Stimulated activated CD4-positive, alpha-beta T cell treated with anti-CD3 and anti-CD28 coated beads, Interleukin-2, amount 100 ng/mL, for 48 hours (primary cell): ENCODE results near the gene NIFK.
"Not testable (repeated sequence)": the region's sequence is repeated elsewhere in the genome, so short reads cannot be mapped to it uniquely, and the experiment has no call there.

Source experiments
- DNase-seq, 2 donors: peaks; one replicate each; pipeline ENCODE4 v3.0.0-alpha.2; 2020

Gene NIFK

GRCh38 chr2:121731366-121731765 lies 5.3 kb downstream of the NIFK start:
- no peak for DNase-seq

GRCh38 chr2:121727950-121728349 lies 8.7 kb downstream of the NIFK start:
- DNase-seq, result no peak

- DNase-seq, result no peak
Observed at GRCh38 chr2:121727332-121727731, 9.3 kb downstream of the NIFK start.

- DNase-seq, result no peak
Observed at GRCh38 chr2:121723316-121723715, 13.4 kb downstream of the NIFK start.

- DNase-seq, result no peak
Observed at GRCh38 chr2:121722479-121722878, 14.2 kb downstream of the NIFK start.

GRCh38 chr2:121721926-121722325 lies 14.7 kb downstream of the NIFK start:
- no peak for DNase-seq

GRCh38 chr2:121717529-121717928 lies 19.1 kb downstream of the NIFK start:
- DNase-seq, result no peak

GRCh38 chr2:121716126-121716525 lies 20.5 kb downstream of the NIFK start:
- no peak for DNase-seq

GRCh38 chr2:121711481-121711880 lies 25.2 kb downstream of the NIFK start:
- not testable (repeated sequence) for DNase-seq

- DNase-seq, result no peak
Observed at GRCh38 chr2:121710470-121711170, 26.1 kb downstream of the NIFK start.

GRCh38 chr2:121709776-121710469 lies 26.8 kb downstream of the NIFK start:
- no peak for DNase-seq

GRCh38 chr2:121707920-121708361 lies 28.7 kb downstream of the NIFK start:
- no peak for DNase-seq

GRCh38 chr2:121707344-121707919 lies 29.2 kb downstream of the NIFK start:
- DNase-seq, result no peak

GRCh38 chr2:121705958-121706357 lies 30.7 kb downstream of the NIFK start:
- no peak for DNase-seq

GRCh38 chr2:121705390-121705789 lies 31.3 kb downstream of the NIFK start:
- DNase-seq, result no peak

- not testable (repeated sequence) for DNase-seq
Observed at GRCh38 chr2:121701761-121702160, 34.9 kb downstream of the NIFK start.

GRCh38 chr2:121699421-121700333 lies 37.0 kb downstream of the NIFK start:
- DNase-seq, result peak; percentile 69 to 73

GRCh38 chr2:121698318-121698930 lies 38.3 kb downstream of the NIFK start:
- no peak for DNase-seq

GRCh38 chr2:121697108-121697631 lies 39.5 kb downstream of the NIFK start:
- no peak for DNase-seq

- no peak for DNase-seq
Observed at GRCh38 chr2:121696410-121696930, 40.2 kb downstream of the NIFK start.

- DNase-seq, result no peak
Observed at GRCh38 chr2:121695171-121695451, 41.6 kb downstream of the NIFK start.
